Stimulated activated CD4-positive, alpha-beta T cell treated with anti-CD3 and anti-CD28 coated beads, Interleukin-15, amount 100 ng/mL, for 48 hours (primary cell): Measurements from ENCODE around the gene THRB.

ENCODE experiments used
- DNase-seq, 2 donors: peaks; one replicate each; pipeline ENCODE4 v3.0.0-alpha.2; 2020; ENCODE audit warnings: low read depth in 2 of 2

THRB gene

GRCh38 chr3:24494618-24495325, at the start of gene THRB:
Gene THRB (minus strand): TSS chr3:24494850.
- DNase-seq = no peak

- no peak for DNase-seq
Observed at GRCh38 chr3:24541935-24542334, 47.3 kb upstream of the THRB start.

- no peak for DNase-seq
Observed at GRCh38 chr3:24540821-24541220, 46.2 kb upstream of the THRB start.

GRCh38 chr3:24539699-24540098, 45.0 kb upstream of the THRB start:
- no peak for DNase-seq

GRCh38 chr3:24538891-24539290, 44.2 kb upstream of the THRB start:
- DNase-seq = no peak

GRCh38 chr3:24533561-24534193, 39.0 kb upstream of the THRB start:
- no peak for DNase-seq

- no peak for DNase-seq
Observed at GRCh38 chr3:24530471-24530870, 35.8 kb upstream of the THRB start.

- DNase-seq = no peak
Observed at GRCh38 chr3:24529210-24529609, 34.6 kb upstream of the THRB start.

- no peak for DNase-seq
Observed at GRCh38 chr3:24526640-24527212, 32.1 kb upstream of the THRB start.

GRCh38 chr3:24525557-24525956, 30.9 kb upstream of the THRB start:
- DNase-seq = no peak

- DNase-seq = no peak
Observed at GRCh38 chr3:24525022-24525421, 30.4 kb upstream of the THRB start.

- DNase-seq = no peak
Observed at GRCh38 chr3:24523988-24524727, 29.5 kb upstream of the THRB start.

- no peak for DNase-seq
Observed at GRCh38 chr3:24523215-24523614, 28.6 kb upstream of the THRB start.

- DNase-seq = no peak
Observed at GRCh38 chr3:24522146-24522579, 27.5 kb upstream of the THRB start.

GRCh38 chr3:24521420-24522145, 26.9 kb upstream of the THRB start:
- no peak for DNase-seq

- DNase-seq = no peak
Observed at GRCh38 chr3:24520976-24521419, 26.3 kb upstream of the THRB start.

- DNase-seq = no peak
Observed at GRCh38 chr3:24520101-24520495, 25.4 kb upstream of the THRB start.

- DNase-seq = no peak
Observed at GRCh38 chr3:24519368-24520100, 24.9 kb upstream of the THRB start.

GRCh38 chr3:24518990-24519367, 24.3 kb upstream of the THRB start:
- DNase-seq = no peak

- DNase-seq = no peak
Observed at GRCh38 chr3:24514119-24514518, 19.5 kb upstream of the THRB start.

- no peak for DNase-seq
Observed at GRCh38 chr3:24513463-24513862, 18.8 kb upstream of the THRB start.
